Keratinocyte (primary cell): ENCODE data around the gene LMNTD1. TPM values are rescaled to one million over a fixed set of nuclear protein-coding genes. Genes with fewer than 3 reads are reported as not detected.

Experiments used
- DNase-seq: peaks from one replicate; pipeline ENCODE4 v3.0.0-alpha.2; 2011; ENCODE audit warnings: low read depth, missing footprints, low spot score
- FAIRE-seq: peaks from 2 replicates; lab custom pipeline; 2011; peaks lifted over from hg19 to GRCh38; lab: Jason Lieb, UNC
- H2AFZ ChIP-seq: 2 replicates; pipeline ENCODE4 v1.6.0; 2012; ENCODE audit warnings: low read length, control low read depth, inconsistent platforms; ENCODE audit not compliant: control insufficient read depth
- H3K27ac ChIP-seq: 2 replicates; pipeline ENCODE4 v1.5.1; 2011; ENCODE audit warnings: low read length; ENCODE audit not compliant: control insufficient read depth, insufficient read depth
- H3K27me3 ChIP-seq: 3 replicates; pipeline ENCODE4 v1.6.0; 2011; ENCODE audit warnings: low read length; ENCODE audit not compliant: control insufficient read depth, insufficient read depth; ENCODE audit errors: extremely low read depth
- H3K36me3 ChIP-seq, 2 experiments: 2 replicates in 1 of 2; 3 replicates in 1 of 2; pipeline ENCODE4 v1.5.1; 2011; ENCODE audit warnings: low read length in 2 of 2, mild to moderate bottlenecking in 1 of 2; ENCODE audit not compliant: control insufficient read depth in 2 of 2, insufficient read depth in 2 of 2; ENCODE audit errors: extremely low read depth in 1 of 2
- H3K4me1 ChIP-seq: 3 replicates; pipeline ENCODE4 v1.5.1; 2011; ENCODE audit warnings: low read length; ENCODE audit not compliant: control insufficient read depth, insufficient read depth; ENCODE audit errors: extremely low read depth
- H3K4me2 ChIP-seq: 3 replicates; pipeline ENCODE4 v1.6.0; 2011; ENCODE audit warnings: low read depth, low read length; ENCODE audit not compliant: control insufficient read depth, insufficient read depth; ENCODE audit errors: extremely low read depth
- H3K4me3 ChIP-seq, 3 experiments: fragments of 200-600 bp in 1 of 3; sonication (generic) in 1 of 3; 2 replicates in 2 of 3; 3 replicates in 1 of 3; pipeline ENCODE4 v1.5.1; 2011 to 2016; ENCODE audit warnings: low read length in 3 of 3, mild to moderate bottlenecking in 3 of 3, control low read depth in 2 of 3, inconsistent platforms in 1 of 3, low read depth in 1 of 3, mixed read lengths in 1 of 3, mixed run types in 1 of 3, moderate library complexity in 1 of 3; ENCODE audit not compliant: control insufficient read depth in 2 of 3, insufficient read depth in 2 of 3; ENCODE audit errors: extremely low read depth in 1 of 3
- H3K79me2 ChIP-seq: 2 replicates; pipeline ENCODE4 v1.6.0; 2012; ENCODE audit warnings: low read length; ENCODE audit not compliant: control insufficient read depth, insufficient read depth
- H3K9ac ChIP-seq: 3 replicates; pipeline ENCODE4 v1.6.0; 2011; ENCODE audit warnings: low read length; ENCODE audit not compliant: control insufficient read depth, insufficient read depth; ENCODE audit errors: extremely low read depth
- H3K9me1 ChIP-seq: 3 replicates; pipeline ENCODE4 v1.6.0; 2011; ENCODE audit warnings: low read length; ENCODE audit not compliant: control insufficient read depth, insufficient read depth; ENCODE audit errors: extremely low read depth
- H3K9me3 ChIP-seq: 2 replicates; pipeline ENCODE4 v1.5.1; 2012; ENCODE audit warnings: low read depth, low read length; ENCODE audit not compliant: control insufficient read depth
- H4K20me1 ChIP-seq: 3 replicates; pipeline ENCODE4 v1.6.0; 2011; ENCODE audit warnings: low read length; ENCODE audit not compliant: control insufficient read depth, insufficient read depth; ENCODE audit errors: extremely low read depth
- EZH2 ChIP-seq: IDR thresholded peaks from one replicate; pipeline ENCODE4 v1.6.1; 2012; ENCODE audit warnings: inconsistent platforms, mild to moderate bottlenecking, low read length, moderate library complexity
- dilution Hi-C: fragments of 300-500 bp; cut with MboI; formaldehyde crosslinking; loops from one replicate; pipeline ENCODE4 v1.7.0; 2020; ENCODE audit warnings: low sequenced_read_pairs; ENCODE audit not compliant: extremely low pct_ligation_motif_present
- polyA plus RNA-seq, 5 experiments: library from polyadenylated mRNA; depleted of rRNA in 3 of 5; stranded (reverse) in 3 of 5; stranded (forward) in 1 of 5; unstranded in 1 of 5; fragments of >200 nt; gene quantifications; 1 replicate in 1 of 5; 2 replicates in 3 of 5; 3 replicates in 1 of 5; pipeline versions ENCODE4 v1.2.1 to v1.2.3, GENCODE V29; 2011 to 2012; ENCODE audit warnings: missing spikeins in 2 of 5, low read depth in 1 of 5, low replicate concordance in 1 of 5
- TF ChIP-seq, protein P1 (sequence below), 3 experiments: IDR thresholded peaks in 1 of 3; conservative IDR thresholded peaks in 1 of 3; optimal IDR thresholded peaks in 1 of 3; 2 replicates in 2 of 3; 3 replicates in 1 of 3; pipeline versions ENCODE3 to v1.5.1; 2011; ENCODE audit warnings: low read length in 3 of 3, mild to moderate bottlenecking in 3 of 3, moderate library complexity in 2 of 3, control low read depth in 1 of 3, inconsistent platforms in 1 of 3; ENCODE audit not compliant: insufficient read depth in 2 of 3; ENCODE audit errors: extremely low read depth in 1 of 3

The LMNTD1 gene
- polyA plus RNA-seq, 1 donor (not counting 4 experiments of a cell fraction or from before 2014, with no cell fraction given): 0.42 TPM

DNA sequence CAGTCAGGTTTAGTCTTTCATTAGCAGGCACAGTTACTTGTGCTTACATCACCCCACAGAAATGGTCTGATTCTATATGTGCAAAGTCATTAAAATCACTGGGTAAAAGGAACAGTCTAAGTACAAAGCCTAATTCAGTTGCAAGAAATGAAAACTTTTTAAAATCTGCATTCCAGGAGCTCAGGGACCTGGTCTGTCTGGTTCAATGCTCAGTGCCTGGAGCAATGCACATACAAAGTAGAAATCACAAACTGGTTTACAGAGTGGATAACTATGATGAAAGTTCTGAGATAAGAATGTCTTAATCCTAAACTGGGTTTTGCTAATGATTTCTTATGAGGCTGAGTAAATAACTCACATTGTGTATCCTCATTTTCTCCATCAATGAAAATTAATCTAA, 28.7 kb downstream of the LMNTD1 start:
- no peaks in the 10 kb centered on the region for H4K20me1 ChIP-seq
- H3K4me2 ChIP-seq: no peak overlapping the region
- no peak for FAIRE-seq
- H3K9me1 ChIP-seq: no peaks in the 10 kb centered on the region
- H3K36me3 ChIP-seq: no peaks in the 10 kb centered on the region
- no peaks in the 10 kb centered on the region for H3K27me3 ChIP-seq
- dilution Hi-C loops: no loop called here
- H3K4me3 ChIP-seq: no peak overlapping the region
- H3K9ac ChIP-seq: no peak overlapping the region
- H2AFZ ChIP-seq: no peak overlapping the region
- no peak for DNase-seq
- peaks cover 5% of the 10 kb centered on the region for H3K4me1 ChIP-seq
- H3K27ac ChIP-seq: no peak overlapping the region
- TF ChIP-seq, protein P1, sequence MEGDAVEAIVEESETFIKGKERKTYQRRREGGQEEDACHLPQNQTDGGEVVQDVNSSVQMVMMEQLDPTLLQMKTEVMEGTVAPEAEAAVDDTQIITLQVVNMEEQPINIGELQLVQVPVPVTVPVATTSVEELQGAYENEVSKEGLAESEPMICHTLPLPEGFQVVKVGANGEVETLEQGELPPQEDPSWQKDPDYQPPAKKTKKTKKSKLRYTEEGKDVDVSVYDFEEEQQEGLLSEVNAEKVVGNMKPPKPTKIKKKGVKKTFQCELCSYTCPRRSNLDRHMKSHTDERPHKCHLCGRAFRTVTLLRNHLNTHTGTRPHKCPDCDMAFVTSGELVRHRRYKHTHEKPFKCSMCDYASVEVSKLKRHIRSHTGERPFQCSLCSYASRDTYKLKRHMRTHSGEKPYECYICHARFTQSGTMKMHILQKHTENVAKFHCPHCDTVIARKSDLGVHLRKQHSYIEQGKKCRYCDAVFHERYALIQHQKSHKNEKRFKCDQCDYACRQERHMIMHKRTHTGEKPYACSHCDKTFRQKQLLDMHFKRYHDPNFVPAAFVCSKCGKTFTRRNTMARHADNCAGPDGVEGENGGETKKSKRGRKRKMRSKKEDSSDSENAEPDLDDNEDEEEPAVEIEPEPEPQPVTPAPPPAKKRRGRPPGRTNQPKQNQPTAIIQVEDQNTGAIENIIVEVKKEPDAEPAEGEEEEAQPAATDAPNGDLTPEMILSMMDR (optimal IDR thresholded peaks at IDR 0.05 in 1 of 3, IDR thresholded peaks at IDR 0.05 in 1 of 3, conservative IDR thresholded peaks at IDR 0.05 in 1 of 3; ENCODE audit: extremely low read depth in 1 of 3, insufficient read depth in 2 of 3, low read length in 3 of 3): no peak
- TF ChIP-seq EZH2: no peak
- no peaks in the 10 kb centered on the region for H3K9me3 ChIP-seq
- H3K79me2 ChIP-seq: no peaks in the 10 kb centered on the region

DNA sequence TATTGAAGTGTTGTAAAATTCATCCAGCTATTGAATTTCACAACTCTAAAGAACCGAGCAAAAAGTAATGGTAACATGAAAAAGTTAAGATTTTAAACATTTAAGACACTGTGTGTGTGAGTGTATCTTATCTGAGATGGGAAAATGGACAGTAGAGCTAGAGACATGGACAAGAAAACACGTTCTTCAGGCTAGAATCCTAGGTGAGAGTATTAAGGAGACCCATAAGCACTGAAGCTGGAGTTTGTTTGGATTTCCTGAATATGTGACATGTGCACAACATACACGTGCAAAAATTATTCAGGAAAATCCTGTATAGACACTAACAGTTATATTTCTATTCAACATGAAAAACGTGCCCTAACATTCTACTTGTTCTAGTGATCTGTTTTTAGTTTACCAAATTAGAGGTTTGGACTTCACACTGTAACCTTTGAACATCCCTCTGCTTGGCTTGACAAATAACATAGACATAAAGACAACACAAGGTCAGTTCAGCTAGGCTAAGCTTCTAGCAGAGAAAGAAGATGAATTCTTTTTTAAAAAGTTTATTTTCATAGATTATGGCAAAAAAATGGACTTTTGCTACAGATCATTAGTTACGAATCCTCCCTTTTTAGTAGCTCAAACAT, 31.3 kb downstream of the LMNTD1 start:
- Histone ChIP-seq H4K20me1 (no peaks in the 10 kb centered on the region), H3K79me2 (no peaks in the 10 kb centered on the region), H3K27ac (no peak overlapping the region), H3K4me1 (peaks cover 17% of the 10 kb centered on the region), H3K4me2 (no peak overlapping the region), H3K9ac (no peak overlapping the region), H2AFZ (no peak overlapping the region), H3K36me3 (no peaks in the 10 kb centered on the region), H3K9me3 (no peaks in the 10 kb centered on the region), H3K9me1 (no peaks in the 10 kb centered on the region), H3K4me3 (no peak overlapping the region), H3K27me3 (no peaks in the 10 kb centered on the region)
- FAIRE-seq (no peak), DNase-seq (no peak)
- no peak for TF ChIP-seq EZH2
- TF ChIP-seq, protein P1 (optimal IDR thresholded peaks at IDR 0.05 in 1 of 3, IDR thresholded peaks at IDR 0.05 in 1 of 3, conservative IDR thresholded peaks at IDR 0.05 in 1 of 3; ENCODE audit: extremely low read depth in 1 of 3, insufficient read depth in 2 of 3, low read length in 3 of 3): no peak
- dilution Hi-C loops: no loop called here
